ENCODE data around the gene CDK5RAP3.
"Not testable (repeated sequence)": the region's sequence is repeated elsewhere in the genome, so short reads cannot be mapped to it uniquely, and the experiment has no call there.

The CDK5RAP3 gene

GRCh38 chr17:47988445-47988844, 17.5 kb downstream of the CDK5RAP3 start:
- not testable (repeated sequence) for H3K4me1 ChIP-seq (ENCODE audit: control insufficient read depth, insufficient read depth, low read length); H3K27ac ChIP-seq (ENCODE audit: extremely low read depth, low read depth, low read length); H3K4me3 ChIP-seq (ENCODE audit: low read depth, low read length); H3K36me3 ChIP-seq (ENCODE audit: control insufficient read depth in 2 of 2, insufficient read depth in 1 of 2, low read length in 2 of 2); H3K9me3 ChIP-seq (ENCODE audit: control insufficient read depth, insufficient read depth, low read depth, low read length)
- POLR2A ChIA-PET, result interaction anchor here (0.9 kb wide), 1 partner anchor 10 kb away, joined by 3 read pairs; no protein-coding TSS in a partner anchor
- CTCF ChIA-PET, result interaction anchor here (0.7 to 15.0 kb wide), 2 partner anchors 14 to 28 kb away, joined by 4 to 386 read pairs; no protein-coding TSS in a partner anchor

DNA sequence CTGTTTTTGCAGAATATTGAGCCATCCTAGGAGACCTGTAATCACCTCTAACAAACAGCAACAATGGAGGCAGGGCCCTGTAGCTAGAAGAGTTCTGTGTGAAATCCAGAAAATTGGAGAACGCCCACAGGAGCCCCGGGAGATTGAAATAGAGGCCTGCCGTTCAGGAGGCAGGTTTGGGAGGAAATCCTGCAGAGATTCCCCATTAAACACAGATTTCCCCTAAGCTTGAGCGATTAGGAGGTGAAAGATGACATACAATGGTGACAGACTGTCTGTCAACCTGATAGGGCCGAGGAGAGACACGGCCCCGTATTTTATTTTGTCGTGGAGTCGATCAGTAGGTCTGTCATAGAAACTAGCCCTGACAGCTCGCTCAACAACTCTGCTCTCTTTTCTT, 18.2 kb downstream of the CDK5RAP3 start:
- Histone ChIP-seq H3K27ac (ENCODE audit: extremely low read depth, low read depth, low read length) (no peak overlapping the region), H3K36me3 (ENCODE audit: control insufficient read depth in 2 of 2, insufficient read depth in 1 of 2, low read length in 2 of 2) (peaks cover 0 to 2% of the 10 kb centered on the region in 2 experiments; a peak in 1 of 3 replicates), H3K4me1 (ENCODE audit: control insufficient read depth, insufficient read depth, low read length) (peaks cover 4% of the 10 kb centered on the region; the same call in 1 of the 2 replicates), H3K9me3 (ENCODE audit: control insufficient read depth, insufficient read depth, low read depth, low read length) (no peaks in the 10 kb centered on the region), H3K4me3 (ENCODE audit: low read depth, low read length) (no peak overlapping the region)
- ChIA-PET CTCF (interaction anchor here (0.7 to 15.0 kb wide), 5 partner anchors 9 to 91 kb away, joined by 3 to 386 read pairs (median 4); no protein-coding TSS in a partner anchor), POLR2A (interaction anchor here (0.9 kb wide), 1 partner anchor 11 kb away, joined by 3 read pairs; no protein-coding TSS in a partner anchor)
- TF ChIP-seq ZNF596 (tag by site-specific recombination; IDR thresholded peaks at IDR 0.05), result no peak
- TF ChIP-seq ZNF169 (tag by site-specific recombination; IDR thresholded peaks at IDR 0.05), result no peak
- no peak for TF ChIP-seq ZNF433 (tag by site-specific recombination; IDR thresholded peaks at IDR 0.05; ENCODE audit: low read depth)
- TF ChIP-seq ZNF211 (tag by site-specific recombination; IDR thresholded peaks at IDR 0.05; ENCODE audit: low read depth), result no peak
- TF ChIP-seq PRDM2 (tag by site-specific recombination; IDR thresholded peaks at IDR 0.05; ENCODE audit: borderline replicate concordance), result no peak
- no peak for TF ChIP-seq ZNF175 (tag by site-specific recombination; IDR thresholded peaks at IDR 0.05)
- no peak for TF ChIP-seq ZNF521 (tag by site-specific recombination; IDR thresholded peaks at IDR 0.05)

- H3K4me1 ChIP-seq (ENCODE audit: control insufficient read depth, insufficient read depth, low read length), result peaks cover 4% of the 10 kb centered on the region; the same call in 1 of the 2 replicates
- ChIA-PET POLR2A (no interaction called here), CTCF (interaction anchor here (0.7 to 15.0 kb wide), 5 partner anchors 8 to 90 kb away, joined by 3 to 386 read pairs (median 4); no protein-coding TSS in a partner anchor)
- no peaks in the 10 kb centered on the region for H3K36me3 ChIP-seq (ENCODE audit: control insufficient read depth in 2 of 2, insufficient read depth in 1 of 2, low read length in 2 of 2)
- no peak overlapping the region for H3K4me3 ChIP-seq (ENCODE audit: low read depth, low read length)
- no peak overlapping the region for H3K27ac ChIP-seq (ENCODE audit: extremely low read depth, low read depth, low read length)
- no peaks in the 10 kb centered on the region for H3K9me3 ChIP-seq (ENCODE audit: control insufficient read depth, insufficient read depth, low read depth, low read length)
- TF ChIP-seq ZNF214 (tag by site-specific recombination; IDR thresholded peaks at IDR 0.05; ENCODE audit: borderline replicate concordance), result no peak
- no peak for TF ChIP-seq MEIS1 (CRISPR knock-in tag; IDR thresholded peaks at IDR 0.05; ENCODE audit: borderline replicate concordance)
- TF ChIP-seq ZNF610 (tag by site-specific recombination; IDR thresholded peaks at IDR 0.05; ENCODE audit: borderline replicate concordance), result no peak
- TF ChIP-seq ZNF394 (tag by site-specific recombination; IDR thresholded peaks at IDR 0.05; ENCODE audit: borderline replicate concordance), result no peak
- TF ChIP-seq KLF16 (tag by site-specific recombination; IDR thresholded peaks at IDR 0.05), result no peak
- no peak for TF ChIP-seq ZNF37A (tag by site-specific recombination; IDR thresholded peaks at IDR 0.05)
- TF ChIP-seq, protein P1, sequence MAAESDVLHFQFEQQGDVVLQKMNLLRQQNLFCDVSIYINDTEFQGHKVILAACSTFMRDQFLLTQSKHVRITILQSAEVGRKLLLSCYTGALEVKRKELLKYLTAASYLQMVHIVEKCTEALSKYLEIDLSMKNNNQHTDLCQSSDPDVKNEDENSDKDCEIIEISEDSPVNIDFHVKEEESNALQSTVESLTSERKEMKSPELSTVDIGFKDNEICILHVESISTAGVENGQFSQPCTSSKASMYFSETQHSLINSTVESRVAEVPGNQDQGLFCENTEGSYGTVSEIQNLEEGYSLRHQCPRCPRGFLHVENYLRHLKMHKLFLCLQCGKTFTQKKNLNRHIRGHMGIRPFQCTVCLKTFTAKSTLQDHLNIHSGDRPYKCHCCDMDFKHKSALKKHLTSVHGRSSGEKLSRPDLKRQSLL (tag by site-specific recombination; IDR thresholded peaks at IDR 0.05), result no peak
- no peak for TF ChIP-seq ZNF792 (tag by site-specific recombination; IDR thresholded peaks at IDR 0.05)
- TF ChIP-seq ZNF112 (tag by site-specific recombination; IDR thresholded peaks at IDR 0.05), result no peak
- no peak for TF ChIP-seq ZNF266 (tag by site-specific recombination; IDR thresholded peaks at IDR 0.05; ENCODE audit: low read depth)
- no peak for TF ChIP-seq PRDM2 (tag by site-specific recombination; IDR thresholded peaks at IDR 0.05; ENCODE audit: borderline replicate concordance)
- TF ChIP-seq ZNF416 (tag by site-specific recombination; IDR thresholded peaks at IDR 0.05), result no peak
Observed at GRCh38 chr17:47989700-47990099, 18.8 kb downstream of the CDK5RAP3 start.
